Sigmoid colon (tissue), 4 donors: Measurements from ENCODE around the gene PDE1C.

Source experiments
- POLR2A ChIP-seq, 2 donors: fragments of 450-650 bp; IDR thresholded peaks; one replicate each; pipeline ENCODE4 v1.6.1; 2016; ENCODE audit warnings: antibody characterized with exemption in 2 of 2, mild to moderate bottlenecking in 2 of 2, moderate library complexity in 2 of 2
- POLR2AphosphoS5 ChIP-seq, 4 donors: sonication (generic); formaldehyde crosslinking; IDR thresholded peaks; one replicate each; pipeline ENCODE4 v1.6.1; 2017; ENCODE audit warnings: antibody characterized with exemption in 4 of 4
- TF ChIP-seq, protein P1 (sequence below), 4 experiments: fragments of 450-650 bp in 3 of 4; fragments of 200-600 bp in 1 of 4; IDR thresholded peaks; one replicate each; pipeline ENCODE4 v1.5.1; 2016 to 2019; ENCODE audit warnings: antibody characterized with exemption in 4 of 4, mild to moderate bottlenecking in 3 of 4, moderate library complexity in 2 of 4

DNA sequence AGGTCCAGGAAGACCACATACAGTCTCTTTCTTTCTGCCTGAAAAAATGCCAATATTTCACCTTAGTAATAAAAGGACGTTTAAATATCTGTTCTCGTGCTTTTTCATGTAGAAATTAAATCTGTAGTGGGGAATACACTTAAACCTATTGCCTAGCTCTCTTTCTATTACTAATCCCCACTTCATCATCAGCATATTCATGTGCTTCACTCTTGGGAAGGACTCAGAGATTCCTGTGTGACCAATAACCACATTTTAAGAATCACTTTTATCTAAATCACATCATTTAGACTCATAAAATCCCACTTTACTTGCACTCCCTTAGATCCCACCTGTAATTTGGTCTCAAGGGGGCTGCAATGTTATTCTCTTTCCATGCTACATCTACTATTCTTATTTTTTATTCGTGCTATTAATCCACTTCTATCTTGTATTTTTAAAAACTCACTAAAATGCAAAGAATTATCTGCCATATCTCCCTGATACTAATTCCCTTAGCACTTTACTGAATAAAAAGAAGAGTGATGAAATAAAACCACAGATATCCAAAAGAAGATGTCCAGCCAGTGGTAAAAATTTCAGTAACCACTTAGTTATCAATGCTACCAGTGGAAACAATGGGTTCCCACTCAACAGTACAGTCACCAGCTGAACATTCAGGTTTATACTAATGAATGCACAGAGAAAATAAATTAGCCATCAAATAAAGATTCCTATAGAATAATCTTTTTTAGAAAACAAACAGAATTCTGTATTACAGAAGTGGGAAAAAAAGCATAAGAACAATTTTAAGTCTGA, 281.1 kb downstream of the PDE1C start:
- TF ChIP-seq, protein P1, sequence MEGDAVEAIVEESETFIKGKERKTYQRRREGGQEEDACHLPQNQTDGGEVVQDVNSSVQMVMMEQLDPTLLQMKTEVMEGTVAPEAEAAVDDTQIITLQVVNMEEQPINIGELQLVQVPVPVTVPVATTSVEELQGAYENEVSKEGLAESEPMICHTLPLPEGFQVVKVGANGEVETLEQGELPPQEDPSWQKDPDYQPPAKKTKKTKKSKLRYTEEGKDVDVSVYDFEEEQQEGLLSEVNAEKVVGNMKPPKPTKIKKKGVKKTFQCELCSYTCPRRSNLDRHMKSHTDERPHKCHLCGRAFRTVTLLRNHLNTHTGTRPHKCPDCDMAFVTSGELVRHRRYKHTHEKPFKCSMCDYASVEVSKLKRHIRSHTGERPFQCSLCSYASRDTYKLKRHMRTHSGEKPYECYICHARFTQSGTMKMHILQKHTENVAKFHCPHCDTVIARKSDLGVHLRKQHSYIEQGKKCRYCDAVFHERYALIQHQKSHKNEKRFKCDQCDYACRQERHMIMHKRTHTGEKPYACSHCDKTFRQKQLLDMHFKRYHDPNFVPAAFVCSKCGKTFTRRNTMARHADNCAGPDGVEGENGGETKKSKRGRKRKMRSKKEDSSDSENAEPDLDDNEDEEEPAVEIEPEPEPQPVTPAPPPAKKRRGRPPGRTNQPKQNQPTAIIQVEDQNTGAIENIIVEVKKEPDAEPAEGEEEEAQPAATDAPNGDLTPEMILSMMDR (IDR thresholded peaks at IDR 0.05), result no peak
- no peak for TF ChIP-seq POLR2A (IDR thresholded peaks at IDR 0.05)
- no peak for TF ChIP-seq POLR2AphosphoS5 (IDR thresholded peaks at IDR 0.05)
